MM.1S (cell line): ENCODE data around the gene MAGEA2.
"Not testable (repeated sequence)": the region's sequence is repeated elsewhere in the genome, so short reads cannot be mapped to it uniquely, and the experiment has no call there.

ENCODE experiments used
- DNase-seq: peaks from one replicate; pipeline ENCODE4 v3.0.0-alpha.2; 2015
- H2AFZ ChIP-seq: fragments of 300-600 bp; sonication (generic); 2 replicates; pipeline ENCODE4 v1.6.0; 2016; ENCODE audit warnings: antibody characterized with exemption, low read length
- H3F3A ChIP-seq: fragments of 300-600 bp; sonication (generic); 2 replicates; pipeline ENCODE4 v1.6.1; 2016; ENCODE audit warnings: mild to moderate bottlenecking, antibody characterized with exemption, low read length, moderate library complexity, mixed read lengths; ENCODE audit not compliant: insufficient read depth
- H3K27ac ChIP-seq: fragments of 300-600 bp; sonication (generic); 2 replicates; pipeline ENCODE4 v1.5.1; 2016; ENCODE audit warnings: mild to moderate bottlenecking, low read length
- H3K27me3 ChIP-seq: fragments of 300-600 bp; sonication (generic); replicated peaks from 2 replicates; pipeline ENCODE4 v1.6.0; 2016; ENCODE audit warnings: low read length; ENCODE audit not compliant: insufficient read depth
- H3K36me3 ChIP-seq: fragments of 300-600 bp; sonication (generic); replicated peaks from 2 replicates; pipeline ENCODE4 v1.6.1; 2016; ENCODE audit warnings: mild to moderate bottlenecking, low read length, mixed read lengths; ENCODE audit not compliant: insufficient read depth
- H3K4me1 ChIP-seq: fragments of 300-600 bp; sonication (generic); 2 replicates; pipeline ENCODE4 v1.6.1; 2016; ENCODE audit warnings: low read length, mixed read lengths
- H3K4me2 ChIP-seq: fragments of 300-600 bp; sonication (generic); 2 replicates; pipeline ENCODE4 v1.6.0; 2016; ENCODE audit warnings: low read depth, low read length
- H3K4me3 ChIP-seq: fragments of 300-600 bp; sonication (generic); 2 replicates; pipeline ENCODE4 v1.5.1; 2016; ENCODE audit warnings: low read length, mixed read lengths
- H3K79me2 ChIP-seq: fragments of 300-600 bp; sonication (generic); 2 replicates; pipeline ENCODE4 v1.6.1; 2016; ENCODE audit warnings: mixed run types, low read length, mixed read lengths
- H3K9ac ChIP-seq: fragments of 300-600 bp; sonication (generic); 2 replicates; pipeline ENCODE4 v1.6.1; 2016; ENCODE audit warnings: low read length, mixed read lengths
- H3K9me2 ChIP-seq: fragments of 300-600 bp; sonication (generic); replicated peaks from 2 replicates; pipeline ENCODE4 v1.6.1; 2016; ENCODE audit warnings: mild to moderate bottlenecking, low read length, mixed read lengths; ENCODE audit not compliant: insufficient read depth
- H3K9me3 ChIP-seq: fragments of 300-600 bp; sonication (generic); replicated peaks from 2 replicates; pipeline ENCODE4 v1.6.1; 2016; ENCODE audit warnings: mild to moderate bottlenecking, low read length, mixed read lengths; ENCODE audit not compliant: insufficient read depth
- H4K20me1 ChIP-seq: fragments of 300-600 bp; sonication (generic); 2 replicates; pipeline ENCODE4 v1.6.1; 2016; ENCODE audit warnings: mild to moderate bottlenecking, low read length, moderate library complexity, mixed read lengths; ENCODE audit not compliant: insufficient read depth
- CTCF ChIP-seq: fragments of 300-600 bp; sonication (generic); IDR thresholded peaks from 2 replicates; pipeline ENCODE4 v1.5.1; 2016; ENCODE audit warnings: antibody characterized with exemption, low read length, mixed read lengths
- EZH2 ChIP-seq: fragments of 300-600 bp; sonication (generic); optimal IDR thresholded peaks from 2 replicates; pipeline ENCODE3; 2017; ENCODE audit warnings: low read depth, mild to moderate bottlenecking, antibody characterized with exemption, low read length, mixed read lengths
- EZH2phosphoT487 ChIP-seq: fragments of 300-600 bp; sonication (generic); IDR thresholded peaks from 2 replicates; pipeline ENCODE4 v1.6.1; 2018; ENCODE audit warnings: antibody characterized with exemption, low read length

Gene MAGEA2

GRCh38 chrX:152733261-152733975 is 20.2 kb downstream of the MAGEA2 start, which contains the start of the genes CSAG1 and MAGEA12:
TSS of gene CSAG1 (minus strand) at chrX:152733721. CDS start at chrX:152732460, 1,261 bp downstream.
TSS of gene MAGEA12 (plus strand) at chrX:152733757. CDS start at chrX:152736162, 2,405 bp downstream.
- Histone ChIP-seq H3K27me3 (no peaks in the 10 kb centered on the region), H2AFZ (no peak within 1 kb of the TSS), H3K9me3 (no peaks in the 10 kb centered on the region), H3K36me3 (no peaks in the 10 kb centered on the region), H3K4me1 (no peaks in the 10 kb centered on the region), H3F3A (no peaks in the 10 kb centered on the region), H3K4me2 (no peak within 1 kb of the TSS), H3K4me3 (no peak within 1 kb of the TSS), H3K27ac (no peak within 1 kb of the TSS), H3K9ac (no peak within 1 kb of the TSS), H3K9me2 (no peaks in the 10 kb centered on the region), H4K20me1 (no peaks in the 10 kb centered on the region), H3K79me2 (no peaks in the 10 kb centered on the region)
- TF ChIP-seq EZH2 (no peak), CTCF (no peak), EZH2phosphoT487 (no peak)
- DNase-seq = peak; percentile 5

DNA sequence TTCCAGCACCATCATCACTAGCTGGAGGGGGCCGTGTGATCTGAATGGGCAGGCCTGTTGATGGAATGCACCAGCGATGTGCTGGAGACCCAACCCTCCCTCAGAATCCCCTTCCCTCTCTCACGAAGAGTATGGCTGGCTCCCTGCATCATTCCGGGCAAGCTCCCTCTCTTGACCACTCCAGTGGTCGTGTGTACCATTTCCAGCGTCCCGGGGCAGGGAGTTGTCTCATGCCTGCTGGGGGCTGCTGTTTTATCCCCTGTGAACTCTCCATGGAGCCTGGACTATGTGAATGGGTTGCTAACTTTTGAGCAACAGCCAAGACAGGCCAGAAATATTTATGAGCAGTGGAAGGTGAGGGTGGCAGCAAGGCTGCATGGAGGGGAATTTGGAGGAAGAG is 28.2 kb downstream of the MAGEA2 start:
- H3K4me3 ChIP-seq = no peak overlapping the region
- no peaks in the 10 kb centered on the region for H3K79me2 ChIP-seq
- no peak overlapping the region for H2AFZ ChIP-seq
- no peaks in the 10 kb centered on the region for H3K9me3 ChIP-seq
- H3K9ac ChIP-seq = no peak overlapping the region
- H3K9me2 ChIP-seq = no peaks in the 10 kb centered on the region
- no peaks in the 10 kb centered on the region for H3K36me3 ChIP-seq
- no peak overlapping the region for H3K27ac ChIP-seq
- DNase-seq = no peak
- no peaks in the 10 kb centered on the region for H3K27me3 ChIP-seq
- H3K4me2 ChIP-seq = no peak overlapping the region
- H4K20me1 ChIP-seq = no peaks in the 10 kb centered on the region
- no peaks in the 10 kb centered on the region for H3K4me1 ChIP-seq
- TF ChIP-seq EZH2phosphoT487 (no peak), CTCF (no peak), EZH2 (no peak)
- H3F3A ChIP-seq = no peaks in the 10 kb centered on the region

DNA sequence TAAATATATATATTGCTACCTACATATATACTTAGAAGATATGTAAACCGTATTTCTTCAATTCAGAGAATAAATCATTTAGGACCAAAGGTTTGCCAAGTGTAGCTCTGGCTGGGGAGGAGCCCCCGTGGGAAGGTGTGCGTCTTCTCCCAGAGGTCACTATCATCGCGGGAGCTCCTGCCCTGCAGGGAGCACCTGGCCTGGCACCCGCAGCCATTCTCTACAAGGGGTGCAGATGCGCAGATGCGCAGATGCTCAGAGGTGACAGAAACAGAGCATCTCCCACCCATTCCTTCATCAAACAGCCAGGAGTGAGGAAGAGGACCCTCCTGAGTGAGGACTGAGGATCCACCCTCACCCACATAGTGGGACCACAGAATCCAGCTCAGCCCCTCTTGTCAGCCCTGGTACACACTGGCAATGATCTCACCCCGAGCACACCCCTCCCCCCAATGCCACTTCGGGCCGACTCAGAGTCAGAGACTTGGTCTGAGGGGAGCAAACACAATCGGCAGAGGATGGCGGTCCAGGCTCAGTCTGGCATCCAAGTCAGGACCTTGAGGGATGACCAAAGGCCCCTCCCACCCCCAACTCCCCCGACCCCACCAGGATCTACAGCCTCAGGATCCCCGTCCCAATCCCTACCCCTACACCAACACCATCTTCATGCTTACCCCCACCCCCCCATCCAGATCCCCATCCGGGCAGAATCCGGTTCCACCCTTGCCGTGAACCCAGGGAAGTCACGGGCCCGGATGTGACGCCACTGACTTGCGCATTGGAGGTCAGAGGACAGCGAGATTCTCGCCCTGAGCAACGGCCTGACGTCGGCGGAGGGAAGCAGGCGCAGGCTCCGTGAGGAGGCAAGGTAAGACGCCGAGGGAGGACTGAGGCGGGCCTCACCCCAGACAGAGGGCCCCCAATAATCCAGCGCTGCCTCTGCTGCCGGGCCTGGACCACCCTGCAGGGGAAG is 39.5 kb downstream of the MAGEA2 start, which contains the start of gene MAGEA2B:
Gene MAGEA2B (plus strand): TSS at position 814 of the 973 bp plus-strand sequence. CDS start 2,479 bp downstream, outside the sequence.
- H3K9me3 ChIP-seq, DNase-seq, H3K36me3 ChIP-seq, H3K4me1 ChIP-seq, H3K27me3 ChIP-seq, H3K4me2 ChIP-seq, H3K9me2 ChIP-seq, H4K20me1 ChIP-seq, H3F3A ChIP-seq, H3K27ac ChIP-seq, H3K4me3 ChIP-seq, H3K79me2 ChIP-seq, H3K9ac ChIP-seq, H2AFZ ChIP-seq: not testable (repeated sequence)

DNA sequence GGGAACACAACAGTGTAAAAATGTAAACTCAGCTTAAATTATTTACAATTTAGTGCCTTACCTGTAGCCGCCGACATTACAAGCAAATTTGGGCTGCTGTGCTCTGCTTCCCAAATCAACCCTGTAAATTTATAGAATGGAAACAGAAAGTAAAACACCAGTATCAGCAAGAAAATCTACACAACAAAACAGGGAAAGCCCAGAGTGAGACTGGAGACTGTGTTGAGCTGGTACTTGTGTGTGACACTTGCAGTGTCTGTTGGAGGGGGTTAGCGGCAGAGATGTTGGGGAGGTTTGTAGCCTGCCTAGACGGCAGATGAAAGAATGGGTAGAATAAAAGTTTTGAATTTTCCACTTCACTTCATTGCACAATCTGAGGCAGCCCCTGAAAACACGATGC is 40.4 kb downstream of the MAGEA2 start:
- not testable (repeated sequence) for H3K4me3 ChIP-seq, H3K79me2 ChIP-seq, H3K9me3 ChIP-seq, H3K36me3 ChIP-seq, H3K9me2 ChIP-seq, H2AFZ ChIP-seq, H3K4me2 ChIP-seq, H3K4me1 ChIP-seq, H3K27ac ChIP-seq, H3F3A ChIP-seq, H3K27me3 ChIP-seq, H4K20me1 ChIP-seq, H3K9ac ChIP-seq, DNase-seq

DNA sequence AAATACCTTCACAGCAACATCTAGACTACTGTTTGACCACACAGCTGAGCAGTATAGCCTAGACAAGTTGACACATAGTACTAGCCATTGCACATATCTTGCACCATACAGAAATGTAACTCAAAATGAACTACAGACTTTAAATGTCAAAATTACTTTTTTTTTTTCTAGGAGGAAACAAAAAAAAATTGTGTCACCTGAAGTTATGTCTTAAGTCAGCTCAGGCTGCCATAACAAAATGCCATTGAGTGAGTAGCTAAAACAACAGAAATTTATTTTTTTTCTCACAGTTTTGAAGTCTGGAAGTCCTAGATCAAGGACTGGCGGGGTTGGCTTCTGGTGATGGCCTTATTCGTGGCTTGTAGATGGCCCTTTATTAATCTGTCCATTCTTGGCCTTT is 44.5 kb downstream of the MAGEA2 start, which contains the start of gene CSAG2:
Gene CSAG2 (minus strand): TSS at position 101 of the 400 bp plus-strand sequence. CDS start 161 bp downstream, outside the sequence.
- DNase-seq, H3F3A ChIP-seq, H3K36me3 ChIP-seq, H3K9me3 ChIP-seq, H3K27me3 ChIP-seq, H3K27ac ChIP-seq, H4K20me1 ChIP-seq, H2AFZ ChIP-seq, H3K4me3 ChIP-seq, H3K79me2 ChIP-seq, H3K4me2 ChIP-seq, H3K9me2 ChIP-seq, H3K9ac ChIP-seq, H3K4me1 ChIP-seq: not testable (repeated sequence)

GRCh38 chrX:152706500-152706899 is 47.1 kb downstream of the MAGEA2 start:
- H3K9ac ChIP-seq, H3K36me3 ChIP-seq, H3K9me2 ChIP-seq, H3F3A ChIP-seq, H3K9me3 ChIP-seq, H2AFZ ChIP-seq, H3K79me2 ChIP-seq, H4K20me1 ChIP-seq, DNase-seq, H3K27me3 ChIP-seq, H3K4me3 ChIP-seq, H3K4me2 ChIP-seq, H3K4me1 ChIP-seq, H3K27ac ChIP-seq: not testable (repeated sequence)
